ENCODE data around the gene SH3GLB1.

Gene SH3GLB1

DNA sequence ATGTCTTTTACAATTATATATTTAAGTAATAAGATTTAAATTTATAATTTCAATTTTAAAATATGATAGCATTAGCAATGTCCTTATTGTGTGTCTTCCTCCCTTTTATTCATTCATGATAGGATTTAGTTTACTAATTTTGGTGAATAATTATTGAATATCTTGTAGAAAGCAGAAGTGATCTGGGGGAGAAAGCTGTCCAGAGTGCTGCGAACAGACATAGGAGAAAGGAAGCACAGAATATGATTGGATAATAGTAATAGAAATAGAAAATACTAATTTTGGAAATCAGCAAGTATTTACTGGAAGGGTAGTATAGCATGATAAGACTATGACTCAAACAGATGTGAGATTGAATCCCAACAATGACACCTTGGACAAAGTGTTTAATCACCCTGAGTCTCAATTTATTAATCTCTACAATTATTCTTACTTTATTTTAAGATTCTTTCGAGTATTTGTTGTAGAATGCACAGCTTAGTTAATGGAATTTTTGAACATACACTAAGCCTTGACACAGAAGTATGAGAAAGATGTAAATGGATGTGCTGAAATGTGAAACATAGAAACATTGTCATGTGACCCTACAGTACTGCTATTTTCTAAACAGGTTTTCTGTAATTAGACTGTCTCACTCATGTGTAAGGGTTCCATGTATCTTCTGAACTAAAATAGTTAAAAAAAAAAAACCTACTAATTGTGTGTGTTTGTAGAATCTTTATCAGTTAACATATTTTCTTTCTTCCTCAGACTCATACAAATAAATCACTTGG is 7.9 kb downstream of the SH3GLB1 start:
- FAIRE-seq: peak; percentile 86
- no peak for DNase-seq (ENCODE audit: insufficient read length, low spot score)
- TF ChIP-seq CTCF (IDR thresholded peaks at IDR 0.05; ENCODE audit: insufficient read depth, missing control alignments): no peak

GRCh38 chr1:86713477-86713876 is 9.1 kb downstream of the SH3GLB1 start:
- TF ChIP-seq CTCF (IDR thresholded peaks at IDR 0.05; ENCODE audit: insufficient read depth, missing control alignments): no peak
- DNase-seq (ENCODE audit: insufficient read length, low spot score) (no peak), FAIRE-seq (no peak)

DNA sequence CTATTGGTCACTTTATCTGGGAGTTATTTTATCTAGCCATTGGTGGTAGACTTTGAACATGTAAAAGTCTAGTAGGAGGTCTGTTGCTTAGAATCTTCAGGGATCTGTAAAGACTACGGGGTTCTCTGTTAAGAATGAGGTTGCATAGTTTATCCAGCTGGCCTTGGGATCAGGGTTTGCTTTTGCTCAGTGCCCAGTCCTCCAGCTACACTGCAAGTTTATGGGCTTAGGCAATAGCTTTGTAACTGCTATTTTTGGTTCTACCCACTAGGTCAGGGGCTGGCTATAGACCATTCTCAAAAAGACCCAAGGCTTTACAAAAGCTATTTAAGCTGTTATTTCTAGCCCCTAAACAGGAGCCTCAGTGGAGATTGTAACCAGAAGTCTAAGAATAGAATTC is 9.8 kb downstream of the SH3GLB1 start:
- FAIRE-seq: no peak
- no peak for DNase-seq (ENCODE audit: insufficient read length, low spot score)
- TF ChIP-seq CTCF (IDR thresholded peaks at IDR 0.05; ENCODE audit: insufficient read depth, missing control alignments): no peak

DNA sequence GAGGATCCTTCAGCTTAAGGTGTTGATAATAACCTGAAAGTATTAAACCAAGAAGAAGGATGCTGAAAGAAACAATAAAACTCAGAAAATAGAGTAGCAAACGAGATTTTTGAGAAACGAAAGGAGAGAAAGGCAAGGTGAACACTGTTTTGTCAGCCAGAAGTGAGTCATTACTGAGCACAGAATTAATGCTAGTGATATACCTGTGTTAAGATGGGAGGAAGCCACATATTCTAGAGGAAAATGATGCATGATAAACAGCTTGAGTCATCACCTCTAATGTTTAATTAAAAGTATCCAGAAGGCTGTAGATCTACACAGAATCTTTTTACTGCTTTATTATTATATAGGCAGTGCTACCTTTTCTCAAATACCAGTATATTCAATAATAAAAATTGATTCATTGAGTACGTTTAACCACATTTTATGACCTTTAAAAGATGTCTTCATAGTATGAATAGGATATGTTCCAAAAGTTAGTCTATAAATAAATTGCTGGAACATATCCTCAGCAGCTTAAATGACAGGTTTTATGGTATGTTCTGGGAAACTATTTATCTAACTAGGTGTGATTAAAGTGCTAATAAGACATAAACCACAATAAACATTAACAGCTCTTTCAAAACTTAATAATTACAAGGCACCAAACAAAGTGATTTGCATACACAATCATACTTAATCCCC is 10.3 kb downstream of the SH3GLB1 start:
- FAIRE-seq: peak; percentile 21
- no peak for TF ChIP-seq CTCF (IDR thresholded peaks at IDR 0.05; ENCODE audit: insufficient read depth, missing control alignments)
- DNase-seq (ENCODE audit: insufficient read length, low spot score): no peak

DNA sequence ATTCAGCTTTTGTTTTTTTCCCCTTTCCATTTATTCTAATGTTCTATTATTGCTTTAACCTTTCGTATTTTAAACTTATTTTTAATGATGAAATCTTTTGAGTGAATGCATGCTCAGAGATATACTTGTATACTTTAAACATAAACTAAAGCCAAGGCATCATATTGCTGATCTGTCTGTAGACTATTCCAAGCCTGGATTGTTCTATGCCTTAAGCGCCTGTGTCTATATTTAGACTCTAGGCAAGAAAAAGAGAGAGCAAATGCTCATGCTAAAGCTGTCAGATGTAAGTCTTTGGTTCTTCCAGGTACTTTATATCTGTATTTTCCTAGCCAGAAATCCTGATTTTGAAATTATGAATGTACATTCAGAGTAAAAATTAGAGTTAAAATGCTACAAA is 14.4 kb downstream of the SH3GLB1 start:
- FAIRE-seq: no peak
- TF ChIP-seq CTCF (IDR thresholded peaks at IDR 0.05; ENCODE audit: insufficient read depth, missing control alignments): no peak
- DNase-seq (ENCODE audit: insufficient read length, low spot score): no peak

- FAIRE-seq (no peak), DNase-seq (ENCODE audit: insufficient read length, low spot score) (no peak)
- TF ChIP-seq CTCF (IDR thresholded peaks at IDR 0.05; ENCODE audit: insufficient read depth, missing control alignments): no peak
Measured at GRCh38 chr1:86731416-86731815, 27.0 kb downstream of the SH3GLB1 start.

DNA sequence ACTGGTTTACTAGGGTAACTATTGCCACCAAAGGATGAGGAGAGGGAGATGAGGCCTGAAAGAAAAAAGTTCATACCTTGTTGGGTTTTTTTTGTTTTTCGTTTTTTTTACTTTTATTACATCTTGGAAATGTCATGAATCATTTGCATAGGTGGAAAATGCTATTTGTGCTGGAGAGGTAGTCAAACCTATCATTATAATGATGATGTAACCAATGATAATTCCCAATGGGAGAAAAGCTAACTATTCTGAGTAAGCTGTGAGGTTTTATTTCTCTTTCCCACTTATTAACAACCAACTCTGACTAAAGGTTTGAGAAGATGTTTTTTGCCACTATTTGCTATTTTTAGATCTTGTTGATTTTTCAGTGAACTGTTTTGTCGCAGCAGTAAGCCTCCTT is 29.0 kb downstream of the SH3GLB1 start:
- DNase-seq (ENCODE audit: insufficient read length, low spot score) (no peak), FAIRE-seq (no peak)
- no peak for TF ChIP-seq CTCF (IDR thresholded peaks at IDR 0.05; ENCODE audit: insufficient read depth, missing control alignments)
